Umbilical cord (tissue), 2 donors: ENCODE results near the gene AGR3. TPM values are rescaled to one million over a fixed set of nuclear protein-coding genes. Genes with fewer than 3 reads are reported as not detected.
A peak's percentile ranks its signal among the peaks of the same experiment; 100 is the strongest.
"Not testable (repeated sequence)": the region's sequence is repeated elsewhere in the genome, so short reads cannot be mapped to it uniquely, and the experiment has no call there.

Source experiments
- DNase-seq: peaks from one replicate; pipeline ENCODE4 v3.0.0-alpha.2; 2015; ENCODE audit warnings: low spot score
- total RNA-seq: library from RNA; depleted of rRNA; stranded (reverse); fragments of >200 nt; gene quantifications from one replicate; pipeline ENCODE4 v1.2.3, GENCODE V29; 2014; ENCODE audit warnings: low replicate concordance; ENCODE audit not compliant: insufficient read depth

The AGR3 gene
- total RNA-seq, 1 donor from 2014 or later, result not detected

DNA sequence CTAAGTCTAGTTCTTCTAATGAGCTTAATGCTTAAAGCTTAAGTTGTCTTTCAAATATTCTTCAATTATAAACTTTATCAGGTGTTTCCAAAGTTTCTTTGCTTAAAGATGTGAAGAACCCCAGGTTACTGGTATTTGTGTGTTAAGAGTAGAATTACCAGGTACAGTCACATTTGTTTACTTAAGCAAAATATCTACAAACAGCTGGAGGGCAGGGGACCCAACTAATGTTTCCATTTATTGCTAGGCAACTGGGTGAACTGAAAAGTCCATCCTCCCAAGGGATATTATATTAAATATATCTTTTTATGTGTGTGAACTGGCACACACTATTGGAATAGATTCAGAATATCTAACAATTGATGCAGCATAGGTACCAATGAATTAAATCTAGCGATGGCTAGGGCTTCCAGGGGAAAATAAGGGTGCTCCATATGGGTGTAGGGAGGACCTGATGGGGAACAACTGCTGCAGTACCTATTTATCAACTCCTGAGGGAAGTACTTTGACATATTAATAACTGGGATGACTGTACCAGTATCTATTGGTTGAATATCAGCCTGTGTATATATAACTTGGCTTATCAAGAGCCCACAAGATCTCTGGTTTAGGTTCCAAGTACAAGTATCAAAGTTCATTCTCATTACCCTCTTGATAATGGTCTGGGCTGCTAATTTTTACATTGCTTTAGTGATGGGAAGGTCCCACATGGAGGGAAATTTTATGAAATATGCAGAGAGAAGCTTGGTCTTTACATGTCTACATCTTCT, 10.3 kb upstream of the AGR3 start:
- no peak for DNase-seq

DNA sequence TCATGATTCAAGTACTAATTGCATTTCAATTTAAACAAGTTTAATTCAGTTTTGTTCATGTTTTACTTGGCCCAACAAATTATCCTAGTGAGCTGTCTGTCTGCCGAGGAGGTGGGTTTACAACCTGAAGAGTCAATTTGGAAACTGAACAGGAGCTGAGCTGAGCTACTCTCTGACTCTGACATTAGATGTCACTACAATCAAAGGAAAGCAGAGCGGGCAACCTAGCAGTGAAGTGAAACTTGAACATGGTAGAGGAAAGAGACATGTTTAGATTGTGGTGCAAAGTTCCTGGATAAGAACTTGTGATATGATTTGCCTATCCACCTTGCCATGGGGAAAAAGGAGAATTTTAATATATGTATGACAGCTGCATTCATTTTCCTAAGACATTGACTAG, 9.6 kb upstream of the AGR3 start:
- peak; percentile 70 for DNase-seq

DNA sequence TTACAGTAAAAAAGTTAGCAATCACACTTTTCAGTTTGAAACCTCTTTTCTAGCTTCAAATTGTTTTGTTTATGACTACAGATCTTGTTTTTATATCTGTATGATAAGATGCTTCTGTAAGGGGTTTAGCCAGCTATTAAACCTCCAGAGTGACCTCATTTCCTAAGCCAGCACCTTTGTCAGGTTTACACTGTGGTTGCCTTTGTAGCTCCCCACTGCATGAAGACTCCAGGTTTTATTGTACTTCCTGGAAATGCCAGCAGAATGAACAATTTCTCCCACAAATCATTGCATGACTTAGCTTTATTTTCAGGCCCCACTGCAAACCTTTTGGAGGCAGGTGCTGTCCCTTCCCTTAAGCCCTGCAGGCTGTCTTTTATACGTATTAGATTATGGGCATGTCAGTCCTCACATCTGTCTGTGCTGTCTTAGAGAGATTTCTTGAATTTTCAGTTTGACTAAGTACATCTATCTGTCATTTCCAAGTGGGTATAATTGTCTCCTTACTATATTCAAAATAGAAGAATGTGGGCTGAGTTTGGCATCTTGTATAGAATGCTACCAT, 8.2 kb upstream of the AGR3 start:
- no peak for DNase-seq

DNA sequence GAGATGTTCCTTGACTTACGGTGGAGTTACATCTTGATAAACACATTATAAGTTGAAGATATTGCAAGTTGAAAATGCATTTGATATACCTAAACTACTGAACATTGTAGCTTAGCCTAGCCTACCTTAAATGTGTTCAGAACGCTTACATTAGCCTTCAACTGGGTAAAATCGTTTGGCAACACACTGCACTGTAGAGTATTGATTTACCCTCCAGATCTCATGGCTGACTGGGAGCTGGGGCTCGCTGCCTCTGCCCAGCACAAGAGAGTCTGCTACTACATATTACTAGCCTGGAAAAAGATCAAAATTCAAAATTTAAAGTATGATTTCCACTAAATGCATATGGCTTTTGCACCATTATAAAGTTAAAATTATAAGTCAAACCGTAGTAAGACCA, 7.5 kb upstream of the AGR3 start:
- no peak for DNase-seq

DNA sequence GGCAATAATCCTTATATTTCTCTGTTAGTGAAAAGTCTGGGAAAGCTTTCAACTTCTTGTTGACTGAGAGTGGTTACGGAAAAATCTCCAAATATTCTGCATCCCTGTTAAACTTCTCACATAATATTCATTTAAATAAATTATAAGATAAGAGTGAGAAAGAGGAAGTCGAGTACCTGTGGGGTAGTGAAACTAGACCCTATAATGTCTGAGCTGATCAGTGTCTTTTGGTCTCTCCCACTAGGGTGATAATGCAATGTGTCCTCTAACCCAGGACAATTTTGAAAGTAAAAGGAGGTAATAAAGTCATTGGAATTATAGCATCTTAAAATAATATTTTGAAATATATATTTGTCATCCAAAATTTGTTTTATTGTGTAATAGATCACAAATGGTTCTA, 2.1 kb upstream of the AGR3 start:
- DNase-seq, result no peak

DNA sequence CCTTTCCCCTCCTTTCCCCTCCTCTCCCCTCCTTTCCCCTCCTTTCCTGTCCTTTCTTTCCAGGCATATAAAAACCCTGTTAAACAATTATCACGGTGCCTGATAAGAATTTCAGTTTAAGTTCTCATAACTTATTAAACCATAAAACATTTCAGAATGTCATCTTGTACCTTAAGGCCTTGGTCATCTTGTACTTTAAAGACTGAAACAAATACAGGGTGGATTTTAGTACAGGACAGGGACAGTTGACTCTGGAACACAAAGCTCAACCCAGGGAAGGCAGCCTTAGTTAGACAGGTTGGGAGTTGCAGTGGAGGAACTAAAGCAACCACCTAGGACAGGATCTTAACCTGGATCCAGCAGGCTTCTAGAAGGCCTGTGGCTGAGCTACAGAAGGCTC, 1.2 kb downstream of the AGR3 start:
- no peak for DNase-seq

DNA sequence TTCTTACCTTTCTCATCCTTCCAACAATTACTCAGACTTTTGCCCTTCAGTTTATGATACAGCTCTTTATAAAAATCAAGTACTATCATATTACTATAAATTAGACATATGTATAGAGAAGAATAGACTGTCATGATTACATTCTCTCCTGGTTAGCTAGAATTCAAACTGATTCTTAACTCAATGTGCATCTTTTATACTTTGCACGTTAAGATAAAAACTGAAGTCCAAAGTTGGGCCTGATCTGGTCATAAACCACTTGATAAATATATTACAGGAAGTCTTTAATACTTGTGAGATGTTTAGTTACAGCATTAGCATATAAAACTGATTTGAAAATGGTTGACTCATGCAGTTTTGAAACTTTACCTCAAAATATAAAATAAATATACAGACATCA, 2.6 kb downstream of the AGR3 start:
- no peak for DNase-seq

DNA sequence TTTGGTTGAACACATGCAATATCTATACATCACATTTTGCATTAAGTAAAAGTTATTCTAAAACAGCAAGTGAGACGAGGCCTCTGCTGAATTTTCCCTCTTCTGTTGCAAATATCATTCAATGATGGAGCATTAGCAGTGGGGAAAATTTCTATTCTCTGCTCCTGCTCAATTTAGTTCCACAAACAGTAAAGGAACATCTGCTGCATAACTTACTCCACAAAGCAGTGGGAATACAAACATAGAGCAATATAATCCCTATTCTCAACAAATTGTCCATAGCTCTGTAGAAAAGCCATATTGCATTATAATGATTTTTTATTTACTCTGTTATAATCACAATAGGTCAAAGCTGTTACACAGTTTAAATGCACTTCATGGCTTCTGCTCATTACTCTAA, 5.9 kb downstream of the AGR3 start:
- DNase-seq, result no peak

DNA sequence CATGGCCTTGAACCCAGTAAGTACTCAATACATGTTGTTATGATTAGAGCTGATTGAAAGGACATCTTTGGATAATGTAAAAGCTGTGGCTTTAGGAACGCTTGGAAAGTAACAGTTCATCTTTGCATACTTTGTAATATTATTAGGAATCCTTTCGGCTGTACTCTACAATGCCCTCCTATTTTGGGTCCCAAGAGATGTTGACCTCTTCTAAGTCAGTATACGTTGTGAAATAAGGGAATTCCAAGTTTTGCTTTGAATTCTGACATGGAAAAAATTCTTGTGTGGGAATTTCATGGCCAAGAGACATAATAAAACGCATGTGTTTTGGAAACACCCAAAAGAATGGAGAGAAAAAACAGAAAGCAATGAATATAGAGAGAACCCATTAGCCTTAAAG, 7.7 kb downstream of the AGR3 start:
- DNase-seq, result no peak

DNA sequence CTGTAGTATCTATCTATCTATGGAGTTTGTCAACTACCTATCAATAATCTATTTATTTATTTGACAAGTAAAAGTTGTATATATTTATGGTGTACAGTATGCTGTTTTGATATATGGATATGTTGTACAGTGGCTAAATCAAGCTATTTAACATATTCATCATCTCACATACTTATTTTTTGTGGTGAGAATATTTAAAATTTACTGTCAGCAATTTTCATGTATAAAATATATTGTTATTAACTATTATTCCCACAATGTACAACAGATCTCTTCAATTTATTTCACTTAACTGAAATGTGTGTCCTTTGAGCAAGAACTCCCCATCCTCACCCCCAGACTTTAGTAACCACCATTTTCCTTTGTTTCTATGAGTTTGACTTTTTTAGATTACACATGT, 14.5 kb downstream of the AGR3 start:
- no peak for DNase-seq

DNA sequence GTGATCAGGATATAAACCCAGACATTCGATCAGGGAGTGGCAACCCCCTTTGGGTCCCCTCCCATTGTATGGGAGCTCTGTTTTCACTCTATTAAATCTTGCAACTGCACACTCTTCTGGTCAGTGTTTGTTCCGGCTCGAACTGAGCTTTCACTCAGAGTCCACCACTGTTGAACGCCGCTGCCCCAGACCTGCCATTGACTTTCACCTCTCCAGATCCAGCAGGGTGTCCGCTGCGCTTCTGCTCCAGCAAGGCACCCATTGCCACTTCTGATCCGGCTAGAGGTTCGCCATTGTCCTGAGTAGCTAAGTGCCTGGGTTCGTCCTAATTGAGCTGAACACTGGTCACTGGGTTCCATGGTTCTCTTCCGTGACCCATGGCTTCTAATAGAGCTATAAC, 28.6 kb downstream of the AGR3 start:
- not testable (repeated sequence) for DNase-seq

DNA sequence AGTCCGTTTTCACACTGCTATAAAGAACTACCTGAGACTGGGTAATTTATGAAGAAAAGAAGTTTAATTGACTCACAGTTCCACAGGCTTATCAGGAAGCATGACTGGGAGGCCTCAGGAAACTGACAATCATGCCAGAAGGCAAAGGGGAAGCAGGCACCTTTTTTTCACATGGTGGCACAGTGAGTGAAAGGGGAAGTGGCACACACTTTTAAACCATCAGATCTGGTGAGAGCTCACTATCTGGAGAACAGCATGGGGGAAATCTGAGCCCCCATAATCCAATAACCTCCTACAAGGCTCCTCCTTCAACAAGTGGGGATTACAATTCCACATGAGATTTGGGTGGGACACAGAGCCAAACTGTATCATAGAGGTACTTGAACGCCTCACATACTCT, 30.0 kb downstream of the AGR3 start:
- DNase-seq, result peak; percentile 24

DNA sequence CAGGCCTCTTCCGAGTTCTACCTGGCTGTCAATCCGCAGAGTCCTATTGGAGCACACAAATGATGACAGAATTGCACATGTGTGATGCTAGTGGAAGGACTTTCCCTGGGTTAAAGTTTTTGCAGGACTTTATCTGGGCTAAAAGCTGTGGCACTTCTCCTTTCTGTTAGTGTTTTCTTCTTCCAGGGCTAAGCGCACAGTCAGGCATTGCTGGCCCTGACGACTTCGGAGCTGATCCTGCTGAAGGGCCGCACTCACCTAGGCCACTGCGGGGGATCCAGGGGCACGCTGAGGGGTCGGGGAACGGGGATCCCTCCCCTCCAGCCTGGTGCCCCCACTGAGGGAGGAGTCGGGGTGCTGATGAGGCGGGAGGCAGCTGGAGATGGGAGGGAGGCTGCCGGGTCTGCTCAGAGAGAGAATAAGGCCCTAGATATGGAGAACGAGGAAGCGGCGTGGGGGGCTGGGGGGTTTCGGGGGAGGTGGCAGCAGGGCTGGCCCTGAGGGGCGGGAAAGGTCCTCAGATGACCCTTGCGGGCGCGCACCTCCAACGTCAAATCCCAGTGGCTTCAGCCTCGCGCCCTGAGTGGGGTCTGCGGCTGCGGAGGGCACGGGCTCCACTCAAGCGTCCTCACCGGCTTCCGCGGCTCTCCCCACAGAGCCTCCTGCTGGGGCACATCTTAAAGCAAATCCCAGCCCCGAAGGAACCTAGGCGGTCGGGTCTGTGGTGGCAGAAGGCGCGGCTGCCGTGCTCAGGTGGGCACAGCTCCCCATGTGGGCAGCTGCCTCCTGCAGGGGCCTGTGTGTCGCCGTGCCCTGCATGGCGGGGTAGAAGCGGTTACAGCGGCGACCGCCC, 30.9 kb downstream of the AGR3 start:
- DNase-seq, result no peak

DNA sequence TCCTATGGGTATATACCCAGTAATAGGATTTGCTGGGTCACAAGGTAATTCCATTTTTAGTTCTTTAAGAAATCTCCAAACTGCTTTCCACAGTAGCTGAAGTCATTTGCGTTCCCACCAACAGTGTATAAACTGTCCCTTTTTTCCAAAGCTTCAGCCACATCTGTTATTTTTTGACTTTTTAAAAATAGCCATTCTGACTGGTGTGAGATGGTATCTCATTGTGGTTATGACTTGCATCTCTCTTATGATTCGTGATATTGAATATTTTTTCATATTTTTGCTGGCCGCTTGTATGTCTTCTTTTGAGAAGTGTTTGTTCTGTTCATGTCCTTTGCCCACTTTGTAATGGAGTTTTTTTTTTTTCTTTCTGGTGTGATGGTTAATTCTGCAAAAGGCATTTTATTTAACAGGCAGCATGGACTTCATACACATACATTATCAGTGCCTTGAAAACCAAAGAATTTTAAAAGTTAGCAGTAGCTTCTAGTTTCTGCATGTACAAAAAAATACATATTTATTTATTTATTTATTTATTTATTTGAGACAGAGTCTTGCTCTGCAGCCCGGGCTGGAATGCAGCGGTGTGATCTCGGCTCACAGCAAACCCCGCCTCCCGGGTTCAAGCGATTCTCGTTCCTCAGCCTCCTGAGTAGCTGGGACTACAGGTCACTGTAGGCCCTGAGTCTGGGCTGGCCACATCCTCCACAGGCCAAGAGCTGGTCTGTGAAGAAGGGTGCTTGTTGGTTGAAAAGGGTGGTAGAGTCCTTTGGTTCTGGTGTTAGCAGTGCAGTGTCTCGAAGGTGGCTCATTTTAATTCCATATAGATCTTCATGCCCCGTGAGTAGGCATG, 32.3 kb downstream of the AGR3 start:
- no peak for DNase-seq

DNA sequence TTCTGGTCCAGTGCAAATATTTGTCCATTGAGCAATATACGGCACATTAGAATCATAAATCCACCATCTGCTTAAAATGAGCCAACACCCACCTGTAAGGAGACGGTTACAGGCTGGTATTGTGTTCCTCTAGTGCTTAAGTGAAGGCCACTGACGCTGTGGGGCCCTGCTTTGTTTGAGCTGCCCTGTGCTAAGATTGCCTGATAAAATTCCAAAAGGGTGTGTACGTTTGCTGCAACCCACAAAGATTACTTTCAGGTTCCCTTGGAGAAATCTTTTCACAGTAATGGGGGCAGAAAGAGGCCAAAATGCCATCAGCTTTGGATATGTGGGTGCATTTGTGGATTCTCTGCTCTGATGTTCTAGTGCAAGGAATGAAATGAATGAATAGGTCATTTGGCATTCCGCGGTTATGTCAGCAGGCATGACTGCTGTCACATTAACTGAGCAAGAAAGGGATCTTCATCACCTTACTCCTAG, 34.4 kb downstream of the AGR3 start:
- DNase-seq, result peak; percentile 65

DNA sequence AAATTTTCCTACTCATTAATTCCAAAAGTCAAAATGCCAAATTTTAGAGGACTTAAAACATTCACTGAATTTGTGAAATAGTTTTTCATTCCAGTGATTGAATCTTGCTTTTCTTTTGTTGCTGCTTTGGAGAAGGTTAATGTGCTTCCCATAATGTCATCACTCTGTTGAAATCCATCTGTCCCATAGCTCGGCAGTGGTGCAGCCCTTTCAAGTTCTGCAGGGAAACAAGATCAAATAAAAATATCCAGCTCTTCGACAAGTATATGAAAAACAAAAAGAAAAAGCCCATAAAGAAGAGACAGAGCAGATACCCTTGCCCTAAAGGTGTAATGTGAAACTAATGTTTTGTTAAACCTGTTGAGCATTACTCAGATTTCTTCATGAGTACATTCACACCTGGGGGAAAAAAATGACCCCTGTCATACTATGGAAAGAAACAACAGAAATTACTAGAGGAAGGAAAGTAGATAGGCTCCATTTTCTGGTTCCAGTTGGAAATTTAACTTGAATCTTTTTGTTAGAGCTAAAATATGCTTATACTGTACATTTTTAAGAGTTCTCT, 35.1 kb downstream of the AGR3 start:
- DNase-seq, result peak; percentile 43

DNA sequence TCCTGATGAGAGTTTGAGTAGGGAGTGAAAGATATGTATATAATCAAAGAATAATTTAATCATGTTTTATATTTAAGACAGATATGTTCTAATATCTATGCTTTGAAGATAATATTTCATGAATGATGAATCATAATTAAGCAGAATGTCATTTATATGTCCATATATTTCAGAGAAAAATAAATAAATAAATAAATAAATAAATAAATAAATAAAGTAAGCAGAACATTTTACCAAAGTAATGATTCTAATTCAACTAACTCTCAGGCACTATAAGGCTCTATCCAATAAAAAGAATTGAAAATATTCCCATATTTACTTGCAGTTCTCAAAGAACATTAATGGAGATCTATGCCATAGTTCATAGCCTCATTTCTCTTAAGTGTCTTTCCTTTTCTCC, 36.0 kb downstream of the AGR3 start:
- no peak for DNase-seq

DNA sequence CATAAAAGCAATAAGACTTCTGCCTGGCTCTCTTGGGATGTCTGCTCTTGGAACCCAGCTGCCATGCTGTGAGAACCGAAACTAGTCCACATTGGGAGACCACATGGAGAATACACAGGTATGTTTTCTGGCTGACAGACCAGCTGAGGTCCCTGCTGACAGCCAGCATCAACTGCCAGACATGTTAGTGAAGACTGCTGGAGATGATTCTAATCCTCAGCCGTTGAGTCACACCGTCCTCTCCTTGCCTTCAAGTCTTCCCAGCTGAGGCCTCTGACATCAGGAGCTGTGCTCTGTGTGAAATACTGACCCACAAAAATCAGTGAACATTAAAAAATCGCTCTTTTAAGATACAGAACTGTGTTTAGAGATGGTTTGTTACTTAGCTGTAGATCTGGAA, 40.1 kb downstream of the AGR3 start:
- DNase-seq, result peak; percentile 27

DNA sequence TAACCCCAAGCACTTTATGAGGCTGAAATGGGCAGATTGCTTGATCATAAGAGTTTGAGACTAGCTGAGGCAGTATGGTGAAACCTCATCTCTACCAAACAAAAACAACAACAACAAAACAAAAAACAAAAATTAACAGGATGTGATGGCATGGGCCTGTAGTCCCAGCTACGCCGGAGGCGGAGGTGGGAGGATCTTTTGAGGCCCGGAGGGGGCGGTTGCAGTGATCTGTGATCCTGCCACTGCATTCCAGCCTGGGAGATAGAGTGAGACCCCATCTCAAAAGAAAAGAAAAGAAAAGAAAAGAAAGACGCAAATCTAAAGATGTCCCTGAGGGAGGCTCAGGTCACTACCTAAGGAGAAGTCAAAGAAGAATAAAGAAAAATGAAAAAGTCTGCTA, 41.7 kb downstream of the AGR3 start:
- DNase-seq, result no peak

DNA sequence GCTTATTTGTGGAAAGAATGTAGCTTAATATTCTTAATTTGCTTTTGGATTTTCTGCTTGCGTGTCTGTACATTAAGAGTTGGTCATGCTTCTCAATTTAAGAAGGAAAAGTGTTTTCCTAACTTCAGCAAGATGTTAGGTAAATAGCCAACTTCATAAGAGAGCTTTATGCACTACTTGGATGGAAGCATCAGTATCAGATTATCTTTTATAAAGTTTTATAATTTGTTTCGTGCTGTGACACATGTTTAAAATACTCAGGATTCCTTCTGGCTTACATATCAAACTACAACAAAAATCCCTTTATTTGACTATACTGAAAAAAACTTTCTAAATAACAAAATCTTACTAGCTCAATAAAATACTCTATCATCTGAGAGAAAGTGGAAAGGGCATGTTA, 42.1 kb downstream of the AGR3 start:
- no peak for DNase-seq

DNA sequence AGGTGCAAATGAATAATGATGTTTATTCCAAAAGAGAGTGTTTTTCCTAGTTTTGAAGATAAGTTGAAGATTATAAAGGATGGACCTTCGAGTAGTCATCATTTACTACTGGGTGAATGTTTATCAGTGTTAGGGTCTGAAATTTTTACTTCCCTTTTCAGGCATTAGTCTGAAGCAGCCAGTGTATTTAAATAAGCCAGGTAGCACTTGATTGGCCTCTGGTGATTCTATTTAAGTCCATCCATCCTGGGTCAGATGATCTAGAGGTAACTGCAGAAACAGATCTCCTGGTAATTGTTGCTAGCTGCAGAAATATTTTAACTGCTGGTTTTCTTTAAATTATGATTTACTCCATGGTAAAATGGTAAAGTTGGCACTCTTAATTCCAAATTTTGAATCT, 42.9 kb downstream of the AGR3 start:
- DNase-seq, result no peak
